KBM-7 (cell line): ENCODE measurements around the gene MFAP1.

ENCODE experiments used
- DNase-seq: peaks from one replicate; pipeline ENCODE4 v3.0.0-alpha.2; 2015
- in situ Hi-C: fragments of 300-500 bp; cut with MboI; formaldehyde crosslinking; loops from 2 replicates; pipeline ENCODE4 v1.14.3; 2020; ENCODE audit warnings: low sequenced_read_pairs, low pct_unique_long_range_greater_than_20kb, mixed read lengths

The MFAP1 gene

GRCh38 chr15:43789409-43789808, 35.1 kb downstream of the MFAP1 start:
- in situ Hi-C loops = no loop called here

GRCh38 chr15:43779016-43779415, 45.5 kb downstream of the MFAP1 start:
- no peak for DNase-seq
- in situ Hi-C loops = no loop called here

More at GRCh38 chr15:43789409-43789808, 35.1 kb downstream of the MFAP1 start:
- no peak for DNase-seq

- in situ Hi-C loops = no loop called here
- peak; percentile 93 for DNase-seq
Measured at GRCh38 chr15:43777267-43777914, 47.1 kb downstream of the MFAP1 start.

GRCh38 chr15:43776718-43777266, 47.7 kb downstream of the MFAP1 start, which contains the start of gene ELL3:
TSS of gene ELL3 (minus strand) at chr15:43776966. CDS start at chr15:43776901, 65 bp downstream.
- no peak for DNase-seq
- in situ Hi-C loops = no loop called here

- in situ Hi-C loops = no loop called here
- DNase-seq = no peak
Measured at GRCh38 chr15:43776101-43776717, 48.3 kb downstream of the MFAP1 start.

- in situ Hi-C loops = no loop called here
- no peak for DNase-seq
Measured at GRCh38 chr15:43775411-43775965, 49.0 kb downstream of the MFAP1 start.

GRCh38 chr15:43774062-43774461, 50.4 kb downstream of the MFAP1 start:
- in situ Hi-C loops = no loop called here
- DNase-seq = no peak

GRCh38 chr15:43772624-43773023, 51.9 kb downstream of the MFAP1 start:
- in situ Hi-C loops = no loop called here
- no peak for DNase-seq

GRCh38 chr15:43771816-43772215, 52.7 kb downstream of the MFAP1 start:
- in situ Hi-C loops = no loop called here
- no peak for DNase-seq

GRCh38 chr15:43769584-43770228, 54.8 kb downstream of the MFAP1 start:
- in situ Hi-C loops = no loop called here
- peak; percentile 80 for DNase-seq

GRCh38 chr15:43763819-43764446, 60.6 kb downstream of the MFAP1 start:
- in situ Hi-C loops = no loop called here
- DNase-seq = no peak

GRCh38 chr15:43762824-43763223, 61.7 kb downstream of the MFAP1 start:
- in situ Hi-C loops = no loop called here

More at GRCh38 chr15:43762824-43763223, 61.7 kb downstream of the MFAP1 start:
- DNase-seq = no peak
